Suprapubic skin (tissue), 4 donors: ENCODE data around the gene TSC22D1. TPM values are rescaled to one million over a fixed set of nuclear protein-coding genes. Genes with fewer than 3 reads are reported as not detected.

Experiments
- DNase-seq, 2 donors: peaks; one replicate each; pipeline ENCODE4 v3.0.0-alpha.2; 2019; ENCODE audit warnings: low spot score in 2 of 2
- H3K27ac ChIP-seq: fragments of 200-600 bp; sonication (generic); one replicate; pipeline ENCODE4 v1.5.1; 2019
- H3K27me3 ChIP-seq: fragments of 200-600 bp; sonication (generic); one replicate; pipeline ENCODE4 v1.5.1; 2019
- H3K36me3 ChIP-seq: fragments of 200-600 bp; sonication (generic); one replicate; pipeline ENCODE4 v1.5.1; 2019
- H3K4me1 ChIP-seq: fragments of 200-600 bp; sonication (generic); one replicate; pipeline ENCODE4 v1.5.1; 2019
- H3K4me3 ChIP-seq: fragments of 200-600 bp; sonication (generic); one replicate; pipeline ENCODE4 v1.5.1; 2019; ENCODE audit warnings: mild to moderate bottlenecking
- H3K9me3 ChIP-seq: fragments of 200-600 bp; sonication (generic); one replicate; pipeline ENCODE4 v1.5.1; 2019
- CTCF ChIP-seq, 2 donors: fragments of 200-600 bp in 1 of 2; fragments of 450-650 bp in 1 of 2; sonication (generic) in 1 of 2; IDR thresholded peaks; one replicate each; pipeline ENCODE4 v1.5.1; 2016 to 2019; ENCODE audit warnings: antibody characterized with exemption in 2 of 2, mild to moderate bottlenecking in 1 of 2, moderate library complexity in 1 of 2
- EP300 ChIP-seq: sonication (generic); formaldehyde crosslinking; IDR thresholded peaks from one replicate; pipeline ENCODE4 v1.6.1; 2017; ENCODE audit warnings: antibody characterized with exemption
- POLR2A ChIP-seq, 2 donors: fragments of 450-650 bp; IDR thresholded peaks; one replicate each; pipeline ENCODE4 v1.6.1; 2017; ENCODE audit warnings: antibody characterized with exemption in 2 of 2, mild to moderate bottlenecking in 2 of 2, moderate library complexity in 2 of 2
- POLR2AphosphoS5 ChIP-seq, 3 donors: sonication (generic); formaldehyde crosslinking; IDR thresholded peaks; one replicate each; pipeline ENCODE4 v1.6.1; 2017; ENCODE audit warnings: antibody characterized with exemption in 3 of 3
- WGBS: methylation state at CpG from one replicate; pipeline ENCODE4 v1.1.5; 2018; 5-methylcytosine and 5-hydroxymethylcytosine counted together
- total RNA-seq, 4 donors: library from RNA; depleted of rRNA; stranded (reverse); fragments of >200 nt; gene quantifications; one replicate each; pipeline ENCODE4 v1.1.0, GENCODE V29; 2016

The TSC22D1 gene
- total RNA-seq, 4 donors from 2014 or later: 70.3 to 135 (median 92.1) TPM

GRCh38 chr13:44421853-44422525 lies 154.1 kb downstream of the TSC22D1 start:
- H3K9me3 ChIP-seq: no peaks in the 10 kb centered on the region
- H3K36me3 ChIP-seq: no peaks in the 10 kb centered on the region
- H3K4me1 ChIP-seq: no peaks in the 10 kb centered on the region
- TF ChIP-seq CTCF (IDR thresholded peaks at IDR 0.05): no peak
- TF ChIP-seq POLR2A (IDR thresholded peaks at IDR 0.05): no peak
- no peak for TF ChIP-seq EP300
- no peak for TF ChIP-seq POLR2AphosphoS5 (IDR thresholded peaks at IDR 0.05)
- H3K4me3 ChIP-seq: no peak overlapping the region
- peaks cover 4% of the 10 kb centered on the region for H3K27me3 ChIP-seq
- H3K27ac ChIP-seq: no peak overlapping the region
- 77% methylated on average over 2 of the region's 2 CpGs for WGBS
- DNase-seq: no peak

DNA sequence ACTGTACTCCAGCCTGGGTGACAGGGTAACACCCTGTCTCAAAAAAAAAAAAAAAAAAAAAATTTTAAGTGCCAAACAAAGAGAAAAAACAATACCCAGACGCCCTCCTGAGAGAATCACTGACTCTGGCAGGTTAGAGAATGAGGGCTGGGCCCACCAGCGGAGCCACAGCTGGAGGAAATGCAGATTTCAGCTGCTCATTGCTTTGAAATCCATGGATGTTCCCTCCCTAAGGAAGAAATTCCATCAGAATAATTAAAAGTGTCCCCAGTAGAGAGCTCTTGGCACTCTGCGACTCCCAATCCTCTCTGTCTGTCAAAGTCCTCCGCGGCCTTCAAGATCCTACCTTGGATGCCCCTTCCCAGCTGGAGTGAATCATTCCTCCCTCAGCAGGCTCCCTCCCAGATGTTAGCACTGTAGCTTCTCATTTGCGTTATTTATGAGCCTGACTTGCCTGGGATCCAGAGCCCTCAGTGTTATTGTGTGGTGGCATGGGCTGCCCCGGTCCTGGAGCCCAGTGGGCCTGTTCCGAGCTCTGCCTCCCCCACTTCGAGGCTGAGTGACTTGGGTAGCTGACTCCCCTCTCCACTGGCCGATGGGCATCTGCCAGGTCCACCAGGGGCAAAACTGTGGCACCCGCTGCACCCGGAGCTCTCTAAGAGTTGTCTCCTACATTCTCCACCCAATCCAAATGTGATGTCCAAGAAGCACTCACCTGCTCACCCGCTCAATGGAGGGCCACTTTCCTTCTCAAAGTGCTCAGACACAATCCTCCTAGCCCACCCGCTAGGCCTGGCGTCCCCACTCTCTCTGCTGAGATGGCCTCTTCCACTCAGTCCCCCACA lies 155.5 kb downstream of the TSC22D1 start:
- no peaks in the 10 kb centered on the region for H3K36me3 ChIP-seq
- H3K4me3 ChIP-seq: no peak overlapping the region
- H3K4me1 ChIP-seq: no peaks in the 10 kb centered on the region
- H3K9me3 ChIP-seq: no peaks in the 10 kb centered on the region
- no peak for DNase-seq
- WGBS: 75% methylated on average over 15 of the region's 15 CpGs
- H3K27ac ChIP-seq: no peak overlapping the region
- TF ChIP-seq CTCF (IDR thresholded peaks at IDR 0.05): no peak
- no peak for TF ChIP-seq POLR2AphosphoS5 (IDR thresholded peaks at IDR 0.05)
- TF ChIP-seq EP300: no peak
- no peak for TF ChIP-seq POLR2A (IDR thresholded peaks at IDR 0.05)
- H3K27me3 ChIP-seq: peaks cover 4% of the 10 kb centered on the region

- no peaks in the 10 kb centered on the region for H3K36me3 ChIP-seq
- H3K27me3 ChIP-seq: peaks cover 3% of the 10 kb centered on the region
- no peaks in the 10 kb centered on the region for H3K4me1 ChIP-seq
- no peak for DNase-seq
- no peaks in the 10 kb centered on the region for H3K9me3 ChIP-seq
- TF ChIP-seq EP300 (no peak), POLR2AphosphoS5 (IDR thresholded peaks at IDR 0.05) (no peak), POLR2A (IDR thresholded peaks at IDR 0.05) (no peak), CTCF (IDR thresholded peaks at IDR 0.05) (no peak)
- WGBS: 76% methylated on average over 7 of the region's 7 CpGs
- no peak overlapping the region for H3K4me3 ChIP-seq
- H3K27ac ChIP-seq: no peak overlapping the region
These were observed 158.3 kb downstream of the TSC22D1 start for GRCh38 chr13:44417876-44418275.

- Histone ChIP-seq H3K4me1 (no peaks in the 10 kb centered on the region), H3K4me3 (no peak overlapping the region), H3K9me3 (no peaks in the 10 kb centered on the region), H3K27ac (no peak overlapping the region), H3K36me3 (no peaks in the 10 kb centered on the region), H3K27me3 (no peaks in the 10 kb centered on the region)
- no peak for DNase-seq
- no peak for TF ChIP-seq POLR2AphosphoS5 (IDR thresholded peaks at IDR 0.05)
- TF ChIP-seq POLR2A (IDR thresholded peaks at IDR 0.05): no peak
- no peak for TF ChIP-seq EP300
- no peak for TF ChIP-seq CTCF (IDR thresholded peaks at IDR 0.05)
- WGBS: 88% methylated on average over 8 of the region's 8 CpGs
These were observed 158.7 kb downstream of the TSC22D1 start for GRCh38 chr13:44417446-44417845.

GRCh38 chr13:44416744-44417143 lies 159.4 kb downstream of the TSC22D1 start:
- no peak for TF ChIP-seq EP300
- no peak for TF ChIP-seq POLR2AphosphoS5 (IDR thresholded peaks at IDR 0.05)
- TF ChIP-seq POLR2A (IDR thresholded peaks at IDR 0.05): no peak
- TF ChIP-seq CTCF (IDR thresholded peaks at IDR 0.05): no peak
- no peak overlapping the region for H3K27ac ChIP-seq
- no peaks in the 10 kb centered on the region for H3K36me3 ChIP-seq
- H3K4me1 ChIP-seq: no peaks in the 10 kb centered on the region
- WGBS: 93% methylated on average over 6 of the region's 6 CpGs
- H3K4me3 ChIP-seq: no peak overlapping the region
- DNase-seq: no peak
- H3K9me3 ChIP-seq: no peaks in the 10 kb centered on the region
- no peaks in the 10 kb centered on the region for H3K27me3 ChIP-seq
